GM18505 (cell line): Measurements from ENCODE around the gene RNF208.
A peak's percentile ranks its signal among the peaks of the same experiment; 100 is the strongest.

Experiments used
- ATAC-seq: cut with Tn5 transposase; IDR thresholded peaks from one replicate; pipeline ENCODE4 v1.9.1; 2021; ENCODE audit not compliant: unreplicated experiment
- POLR2A ChIP-seq: IDR thresholded peaks from 4 replicates; pipeline ENCODE4 v1.6.1; 2011; ENCODE audit warnings: borderline replicate concordance; ENCODE audit not compliant: insufficient read depth, insufficient read length; ENCODE audit errors: extremely low read depth

RNF208 gene

GRCh38 chr9:137188490-137189296, 33.3 kb downstream of the RNF208 start, which contains the start of the genes ANAPC2 and SSNA1:
ANAPC2 (minus strand) TSS chr9:137188560; CDS start chr9:137188532, 28 bp downstream.
SSNA1 (plus strand) TSS chr9:137188676; CDS start chr9:137188727, 51 bp downstream.
- peak; percentile 79 for ATAC-seq
- TF ChIP-seq POLR2A, result peak; percentile 88

GRCh38 chr9:137188086-137188489, 34.0 kb downstream of the RNF208 start:
- ATAC-seq, result peak; percentile 3
- TF ChIP-seq POLR2A, result no peak

GRCh38 chr9:137187386-137187785, 34.7 kb downstream of the RNF208 start:
- ATAC-seq, result no peak
- no peak for TF ChIP-seq POLR2A

- no peak for ATAC-seq
- TF ChIP-seq POLR2A, result no peak
Observed at GRCh38 chr9:137186385-137186784, 35.7 kb downstream of the RNF208 start.

GRCh38 chr9:137185921-137186320, 36.1 kb downstream of the RNF208 start:
- TF ChIP-seq POLR2A, result no peak
- ATAC-seq, result no peak

- no peak for ATAC-seq
- TF ChIP-seq POLR2A, result no peak
Observed at GRCh38 chr9:137184881-137185660, 37.0 kb downstream of the RNF208 start.

- ATAC-seq, result no peak
- no peak for TF ChIP-seq POLR2A
Observed at GRCh38 chr9:137183980-137184595, 38.0 kb downstream of the RNF208 start.

- TF ChIP-seq POLR2A, result no peak
- ATAC-seq, result no peak
Observed at GRCh38 chr9:137182836-137183235, 39.2 kb downstream of the RNF208 start.

GRCh38 chr9:137181680-137182079, 40.4 kb downstream of the RNF208 start:
- no peak for TF ChIP-seq POLR2A
- no peak for ATAC-seq

GRCh38 chr9:137180491-137180890, 41.5 kb downstream of the RNF208 start:
- ATAC-seq, result no peak
- TF ChIP-seq POLR2A, result no peak

- TF ChIP-seq POLR2A, result no peak
- no peak for ATAC-seq
Observed at GRCh38 chr9:137179761-137180160, 42.3 kb downstream of the RNF208 start.

- no peak for TF ChIP-seq POLR2A
- no peak for ATAC-seq
Observed at GRCh38 chr9:137178939-137179630, 43.0 kb downstream of the RNF208 start.
